SK-N-MC (cell line): ENCODE data around the gene CD99.

Experiments
- EZH2 ChIP-seq: fragments of 200-600 bp; sonication (generic); IDR thresholded peaks from one replicate; pipeline ENCODE4 v1.6.1; 2017; ENCODE audit warnings: antibody characterized with exemption
- POLR2AphosphoS5 ChIP-seq: IDR thresholded peaks from 2 replicates; pipeline ENCODE4 v1.6.1; 2012; ENCODE audit warnings: mild to moderate bottlenecking, low read depth, low read length, borderline replicate concordance

- no peak for TF ChIP-seq EZH2
- TF ChIP-seq POLR2AphosphoS5 = no peak
Measured at GRCh38 chrX:2672084-2672483, 19.0 kb upstream of the CD99 start.
